Effector memory CD8-positive, alpha-beta T cell (primary cell): Measurements from ENCODE around the gene COL20A1.

Source experiments
- ATAC-seq: fragments of 150-1000 bp; cut with Tn5 transposase; replicated peaks from 2 replicates; pipeline ENCODE4 v1.10.0; 2021; ENCODE audit warnings: mild to moderate bottlenecking, moderate library complexity
- DNase-seq, 3 experiments: peaks; one replicate each; pipeline ENCODE4 v3.0.0; 2021
- H3K27ac Mint-ChIP-seq, 2 donors: one replicate each; pipeline ENCODE4 v1.8.0; 2022; ENCODE audit warnings: mild to moderate bottlenecking in 2 of 2, mixed read lengths in 2 of 2, moderate library complexity in 2 of 2
- H3K27me3 Mint-ChIP-seq, 2 donors: one replicate each; pipeline ENCODE4 v1.8.0; 2022; ENCODE audit warnings: mixed read lengths in 2 of 2
- H3K36me3 Mint-ChIP-seq: one replicate; pipeline ENCODE4 v1.8.0; 2022; ENCODE audit warnings: mild to moderate bottlenecking, moderate library complexity, mixed read lengths; ENCODE audit not compliant: insufficient read depth
- H3K4me1 Mint-ChIP-seq, 2 donors: one replicate each; pipeline ENCODE4 v1.8.0; 2022; ENCODE audit warnings: low read depth in 2 of 2, mixed read lengths in 2 of 2
- H3K4me3 Mint-ChIP-seq, 2 donors: one replicate each; pipeline ENCODE4 v1.8.0; 2022; ENCODE audit warnings: mild to moderate bottlenecking in 2 of 2, mixed read lengths in 2 of 2, moderate library complexity in 2 of 2
- H3K9me3 Mint-ChIP-seq, 2 donors: one replicate each; pipeline ENCODE4 v1.8.0; 2022; ENCODE audit warnings: mixed read lengths in 2 of 2

The COL20A1 gene

GRCh38 chr20:63342561-63343459 is 49.8 kb downstream of the COL20A1 start:
- Mint-ChIP-seq H3K9me3 (no peaks in the 10 kb centered on the region), H3K36me3 (no peaks in the 10 kb centered on the region), H3K27me3 (peaks cover 14 to 34% of the 10 kb centered on the region in 2 donors), H3K4me1 (no peaks in the 10 kb centered on the region), H3K27ac (no peak overlapping the region), H3K4me3 (no peak overlapping the region)
- ATAC-seq (no peak), DNase-seq (no peak)

DNA sequence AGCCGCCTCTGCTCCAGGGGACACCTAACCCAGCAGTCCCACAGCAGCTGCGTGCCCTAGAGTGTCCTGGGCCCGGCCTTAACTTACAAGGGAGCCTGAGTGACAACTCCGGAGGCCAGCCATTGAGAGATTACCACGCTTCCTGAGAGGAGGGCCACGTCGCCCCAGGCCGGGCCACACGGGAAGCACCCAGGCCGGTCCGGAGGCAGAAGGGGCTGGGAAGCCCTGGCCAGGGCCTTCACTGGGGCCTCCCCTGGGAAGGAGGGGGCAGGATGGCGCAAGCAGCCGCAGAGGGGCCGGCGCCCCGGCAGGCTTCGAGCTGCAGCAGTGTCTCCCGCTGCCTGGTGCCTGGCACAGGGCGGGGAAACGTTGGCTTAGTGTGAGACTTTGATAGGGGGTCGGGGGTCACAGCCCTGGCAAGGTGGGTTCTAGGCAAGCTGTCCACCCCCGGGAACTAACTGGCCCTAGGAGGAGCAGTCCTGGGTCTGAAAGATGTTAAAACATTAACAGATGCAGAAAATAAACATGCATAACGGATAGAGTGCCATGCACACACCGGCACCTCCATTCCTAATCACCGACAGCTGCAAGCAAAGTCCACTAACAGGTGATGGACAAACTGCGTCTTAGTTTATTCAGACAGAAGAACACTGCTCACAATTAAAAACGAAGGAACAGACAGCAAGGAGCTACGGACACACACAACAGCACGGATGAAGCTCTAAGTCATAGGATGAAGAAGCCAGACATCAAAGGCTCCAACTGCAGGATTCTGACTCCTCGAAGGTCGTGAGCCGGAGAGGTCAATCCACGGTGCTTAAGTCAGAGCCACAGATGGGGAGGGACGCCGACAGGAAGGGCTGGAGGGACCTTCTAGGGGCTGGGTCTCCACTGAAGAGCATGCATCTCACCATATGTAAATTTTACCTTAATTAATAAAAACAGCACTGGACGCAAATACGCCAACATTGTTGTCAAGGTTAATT is 50.8 kb downstream of the COL20A1 start:
- Mint-ChIP-seq H3K27ac (no peak overlapping the region), H3K4me1 (no peaks in the 10 kb centered on the region), H3K9me3 (no peaks in the 10 kb centered on the region), H3K4me3 (no peak overlapping the region), H3K36me3 (no peaks in the 10 kb centered on the region), H3K27me3 (peaks cover 8 to 27% of the 10 kb centered on the region in 2 donors)
- DNase-seq (no peak), ATAC-seq (no peak)

DNA sequence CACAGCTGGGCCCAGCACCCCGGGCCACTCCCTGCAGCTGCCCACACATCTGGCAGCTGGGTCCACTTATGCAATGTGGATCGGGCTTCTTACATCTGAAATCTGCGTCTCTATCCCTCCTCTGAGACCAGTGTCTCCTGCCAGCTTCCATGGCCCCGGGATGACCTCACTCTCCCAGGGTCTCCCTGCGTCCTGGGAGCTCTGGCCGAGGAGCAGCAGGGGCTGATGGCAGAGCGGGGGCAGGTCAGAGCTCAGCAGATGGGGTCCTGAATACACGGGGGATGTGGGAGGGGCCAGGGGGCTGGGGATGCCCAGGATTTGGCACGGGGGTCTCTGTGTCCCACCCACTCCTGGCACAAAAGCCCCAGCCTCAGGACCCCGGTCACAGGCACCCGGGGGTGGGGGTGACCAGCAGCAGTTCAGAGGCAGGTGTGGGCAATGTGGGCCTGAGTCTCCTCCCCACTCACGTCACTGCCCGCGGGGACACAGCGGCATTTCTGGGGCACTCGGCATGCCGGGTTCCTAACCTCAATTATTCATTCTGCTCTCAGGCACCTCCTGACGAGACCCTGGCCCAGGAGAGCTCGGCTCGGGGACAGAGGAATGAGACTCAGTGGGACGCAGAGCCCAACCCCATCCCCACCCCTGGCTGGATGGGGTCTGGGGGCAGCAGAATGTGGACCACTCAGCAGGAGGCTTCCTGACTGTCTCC is 51.8 kb downstream of the COL20A1 start:
- no peak for ATAC-seq
- H3K36me3 Mint-ChIP-seq, result no peaks in the 10 kb centered on the region

GRCh38 chr20:63345328-63346100 is 52.5 kb downstream of the COL20A1 start:
- ATAC-seq (no peak), DNase-seq (no peak)
- Mint-ChIP-seq H3K36me3 (no peaks in the 10 kb centered on the region), H3K27me3 (peaks cover 8 to 21% of the 10 kb centered on the region in 2 donors), H3K9me3 (peaks cover 0 to 6% of the 10 kb centered on the region in 2 donors), H3K27ac (no peak overlapping the region), H3K4me3 (no peak overlapping the region), H3K4me1 (no peaks in the 10 kb centered on the region)

More for the DNA sequence above, 51.8 kb downstream of the COL20A1 start:
- Mint-ChIP-seq H3K4me1 (no peaks in the 10 kb centered on the region), H3K9me3 (no peaks in the 10 kb centered on the region), H3K27ac (no peak overlapping the region), H3K4me3 (no peak overlapping the region), H3K27me3 (peaks cover 8 to 22% of the 10 kb centered on the region in 2 donors)
- no peak for DNase-seq

DNA sequence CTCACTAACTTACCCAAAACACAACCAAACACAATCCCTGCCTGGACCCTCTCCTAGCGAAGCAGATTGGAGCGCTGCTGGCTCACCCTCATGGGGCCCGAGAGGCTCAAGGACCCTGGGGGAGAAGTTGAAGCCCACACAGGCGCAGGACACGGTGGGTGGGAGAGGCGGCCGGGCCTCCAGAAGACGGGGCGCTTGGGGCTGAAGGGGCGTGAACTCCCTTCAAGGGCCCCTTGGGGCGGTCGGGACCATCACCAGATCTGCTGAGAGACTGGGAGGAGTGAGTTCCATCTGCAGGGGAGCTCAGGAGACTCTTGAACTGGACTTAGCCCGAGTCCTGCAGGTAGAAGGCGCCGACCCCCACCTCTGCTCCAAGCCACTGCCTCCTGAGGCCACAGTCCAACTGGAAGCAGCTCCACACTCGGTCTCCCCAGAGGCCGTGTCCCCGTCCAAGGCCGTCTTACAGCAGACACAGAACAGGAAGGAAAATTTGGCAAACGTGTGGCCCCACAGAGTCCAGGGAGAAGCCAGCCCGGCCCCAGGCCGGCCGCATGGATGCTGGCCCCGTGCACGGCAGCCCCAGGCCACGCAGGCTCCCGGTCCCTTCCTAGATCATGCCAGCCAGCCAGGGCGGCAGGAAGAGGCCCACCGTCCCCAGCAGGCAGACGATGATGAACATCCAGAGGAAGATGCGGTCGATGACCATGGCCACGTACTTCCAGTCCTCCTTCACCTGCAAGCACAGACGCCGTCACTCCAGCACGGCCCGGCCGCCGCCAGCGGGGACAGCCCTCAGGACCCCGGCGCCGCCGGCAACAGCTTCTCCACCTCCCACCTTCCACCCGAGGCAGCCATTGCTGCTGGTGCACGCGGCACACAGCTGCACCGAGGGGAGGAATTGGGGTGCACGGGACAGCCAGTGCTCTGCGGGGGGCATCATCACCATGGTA is 53.4 kb downstream of the COL20A1 start:
- Mint-ChIP-seq H3K27me3 (peaks cover 4 to 12% of the 10 kb centered on the region in 2 donors), H3K27ac (no peak overlapping the region), H3K36me3 (no peaks in the 10 kb centered on the region), H3K4me1 (no peaks in the 10 kb centered on the region), H3K9me3 (peaks cover 0 to 8% of the 10 kb centered on the region in 2 donors), H3K4me3 (no peak overlapping the region)
- ATAC-seq (no peak), DNase-seq (no peak)

DNA sequence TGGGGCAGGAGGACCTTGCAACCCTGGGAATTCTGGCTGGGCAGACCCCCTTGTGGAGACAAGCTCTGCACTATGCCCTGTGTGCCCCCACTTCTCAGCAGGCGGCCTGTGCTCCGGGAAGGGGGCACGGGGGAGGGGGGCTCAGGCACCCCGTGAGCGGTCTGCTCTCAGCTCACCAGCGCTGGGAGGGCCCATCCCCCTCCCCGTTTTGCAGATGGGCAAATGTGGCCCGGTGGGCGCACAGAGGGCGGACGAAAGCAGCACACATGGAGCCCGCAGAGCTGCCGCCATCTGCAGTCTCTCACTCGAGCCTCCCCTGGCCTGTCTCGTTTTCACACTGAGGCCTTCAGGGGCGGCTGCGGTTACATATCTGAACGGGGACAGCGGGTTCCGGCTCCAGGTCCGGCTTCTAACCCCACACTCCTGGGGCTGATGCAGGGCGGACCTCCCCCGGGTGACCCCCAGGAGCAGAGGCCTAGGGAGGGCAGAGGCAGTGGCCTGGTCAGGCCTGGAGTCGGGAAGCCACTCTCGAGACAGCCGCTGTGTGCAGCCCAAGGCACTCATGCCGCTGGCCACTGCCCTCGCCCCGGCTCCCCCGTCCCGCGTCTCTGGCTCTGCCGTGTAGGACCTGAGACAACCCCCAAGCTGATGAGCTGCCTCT is 54.2 kb downstream of the COL20A1 start:
- ATAC-seq (no peak), DNase-seq (no peak)
- Mint-ChIP-seq H3K36me3 (no peaks in the 10 kb centered on the region), H3K9me3 (peaks cover 0 to 8% of the 10 kb centered on the region in 2 donors), H3K4me1 (no peaks in the 10 kb centered on the region), H3K4me3 (no peak overlapping the region), H3K27me3 (peaks cover 0 to 4% of the 10 kb centered on the region in 2 donors), H3K27ac (no peak overlapping the region)

- H3K27ac Mint-ChIP-seq, result no peak overlapping the region
- H3K4me1 Mint-ChIP-seq, result no peaks in the 10 kb centered on the region
- DNase-seq (no peak), ATAC-seq (no peak)
- H3K36me3 Mint-ChIP-seq, result no peaks in the 10 kb centered on the region
- H3K9me3 Mint-ChIP-seq, result peaks cover 0 to 8% of the 10 kb centered on the region in 2 donors
- no peaks in the 10 kb centered on the region for H3K27me3 Mint-ChIP-seq
- H3K4me3 Mint-ChIP-seq, result no peak overlapping the region
These were observed 55.2 kb downstream of the COL20A1 start for GRCh38 chr20:63347950-63348827.

GRCh38 chr20:63348828-63349515 is 56.0 kb downstream of the COL20A1 start:
- DNase-seq (no peak), ATAC-seq (no peak)
- Mint-ChIP-seq H3K4me1 (no peaks in the 10 kb centered on the region), H3K36me3 (no peaks in the 10 kb centered on the region), H3K27ac (no peak overlapping the region), H3K4me3 (no peak overlapping the region), H3K9me3 (peaks cover 0 to 8% of the 10 kb centered on the region in 2 donors), H3K27me3 (no peaks in the 10 kb centered on the region)

- Mint-ChIP-seq H3K4me3 (no peak overlapping the region), H3K27me3 (no peaks in the 10 kb centered on the region), H3K27ac (no peak overlapping the region), H3K36me3 (no peaks in the 10 kb centered on the region), H3K9me3 (peaks cover 0 to 8% of the 10 kb centered on the region in 2 donors), H3K4me1 (no peaks in the 10 kb centered on the region)
- DNase-seq (no peak), ATAC-seq (no peak)
These were observed 56.5 kb downstream of the COL20A1 start for GRCh38 chr20:63349516-63349895.

DNA sequence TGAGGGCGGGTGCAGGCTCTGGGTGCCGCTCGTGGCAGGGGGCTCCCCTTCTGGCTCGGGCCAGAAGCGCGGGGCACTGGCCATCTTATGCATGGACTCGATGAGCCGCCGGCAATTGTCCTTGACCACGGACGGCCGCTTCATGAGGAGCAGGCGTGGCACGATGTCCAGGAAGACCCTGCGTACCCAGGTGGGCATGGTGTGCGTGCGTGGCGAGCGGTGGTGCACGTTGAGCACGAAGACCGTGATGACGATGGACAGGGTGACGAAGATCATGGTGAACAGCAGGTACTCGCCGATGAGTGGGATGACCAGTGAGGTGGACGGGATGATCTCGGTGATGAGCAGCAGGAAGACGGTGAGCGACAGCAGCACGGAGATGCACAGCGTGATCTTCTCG is 57.2 kb downstream of the COL20A1 start:
- H3K4me3 Mint-ChIP-seq, result no peak overlapping the region
- no peaks in the 10 kb centered on the region for H3K27me3 Mint-ChIP-seq
- H3K27ac Mint-ChIP-seq, result no peak overlapping the region
- no peaks in the 10 kb centered on the region for H3K36me3 Mint-ChIP-seq
- no peak for ATAC-seq
- no peak for DNase-seq
- peaks cover 0 to 8% of the 10 kb centered on the region in 2 donors for H3K9me3 Mint-ChIP-seq
- H3K4me1 Mint-ChIP-seq, result no peaks in the 10 kb centered on the region
